HG02678 (cell line): ENCODE measurements around the gene EXOC2.

Source experiments
- ATAC-seq: cut with Tn5 transposase; IDR thresholded peaks from one replicate; pipeline ENCODE4 v1.9.1; 2021; ENCODE audit warnings: mild to moderate bottlenecking, moderate library complexity; ENCODE audit not compliant: unreplicated experiment

Gene EXOC2

DNA sequence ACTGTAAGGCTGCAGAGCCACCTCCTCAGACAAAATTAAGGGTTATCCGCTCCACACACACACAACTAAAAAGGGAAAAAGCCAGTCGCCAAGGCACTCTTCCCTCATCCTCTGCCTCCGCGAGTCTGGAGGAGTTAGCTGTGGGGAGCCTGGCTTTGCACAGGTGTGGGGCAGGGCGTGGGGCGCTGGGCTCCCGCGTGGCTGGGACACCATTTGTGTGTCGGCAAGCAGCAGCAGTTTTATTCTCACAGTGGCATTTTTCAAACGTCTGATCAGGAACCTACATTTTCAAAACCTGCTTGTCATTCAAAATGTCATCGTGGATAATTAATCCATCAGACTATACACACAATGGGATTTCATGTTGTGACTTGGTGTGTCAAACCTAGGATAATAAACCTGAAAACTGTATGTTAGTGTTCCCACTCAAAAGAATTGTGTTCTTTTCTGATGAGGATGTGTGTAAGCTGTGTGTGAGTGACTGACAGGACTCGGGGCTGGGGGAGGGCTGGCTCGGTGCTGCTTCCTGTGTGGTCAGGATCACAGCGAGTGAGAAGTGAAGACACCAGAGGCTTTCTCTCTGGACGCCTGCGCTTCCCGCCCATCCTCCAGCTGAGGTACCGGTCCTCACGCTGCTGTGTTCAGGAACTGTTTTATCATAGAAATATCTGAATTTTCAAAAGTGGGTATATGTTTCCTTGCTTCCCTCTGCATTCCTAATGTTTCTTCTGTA, 218.3 kb downstream of the EXOC2 start:
- peak; percentile 80 for ATAC-seq

DNA sequence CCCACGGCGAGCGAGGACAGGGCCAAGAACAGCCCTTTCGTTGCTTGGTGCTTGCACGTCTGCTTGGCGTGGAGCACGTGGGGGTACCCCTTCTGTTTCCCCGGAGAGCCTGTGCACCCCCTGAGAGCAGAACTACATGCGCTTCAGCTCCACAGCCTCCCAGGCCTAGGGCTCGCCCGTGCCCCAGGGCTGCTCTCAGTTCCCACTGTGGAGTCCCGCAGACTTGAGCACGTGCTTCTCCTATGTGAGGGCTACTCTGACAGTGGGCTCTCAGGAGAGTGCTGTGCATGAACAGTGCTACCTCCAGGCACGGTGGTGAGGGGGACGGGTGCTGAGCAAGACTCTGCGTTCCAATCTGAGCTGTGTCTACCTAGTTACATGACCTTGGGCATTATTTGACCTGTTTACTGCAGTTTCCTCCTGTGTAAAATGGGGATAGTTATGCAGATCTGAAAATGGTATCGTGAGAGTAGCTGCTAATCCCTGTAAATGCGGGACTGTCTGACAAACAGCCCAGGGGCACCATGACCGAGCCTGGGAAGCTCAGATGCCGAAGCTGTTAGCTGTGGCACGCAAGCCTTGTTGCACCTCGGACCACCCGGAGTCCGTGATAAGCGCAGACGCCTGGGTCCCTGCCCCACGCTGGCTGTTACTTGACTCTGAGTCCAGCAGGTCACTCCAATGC, 219.0 kb downstream of the EXOC2 start:
- no peak for ATAC-seq

DNA sequence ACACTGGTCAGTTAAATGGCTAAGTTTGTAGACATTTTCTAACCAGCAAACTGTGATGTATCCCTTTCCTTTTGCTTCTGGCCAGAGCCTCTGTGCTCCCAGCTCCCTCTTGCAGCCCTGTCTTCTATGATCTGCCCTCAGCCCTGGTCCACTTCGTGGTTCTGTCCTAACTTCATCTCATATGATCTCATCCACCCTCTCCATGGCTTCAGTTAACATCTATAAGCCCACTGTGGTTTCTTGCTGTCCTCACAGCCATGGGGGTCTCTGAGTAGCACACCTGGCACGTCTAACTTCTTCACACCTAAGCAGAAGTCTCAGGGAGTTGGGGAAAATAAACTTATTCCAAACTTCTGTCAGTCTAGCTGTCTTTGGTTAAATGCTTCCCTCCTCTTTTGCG, 219.6 kb downstream of the EXOC2 start:
- ATAC-seq: no peak

DNA sequence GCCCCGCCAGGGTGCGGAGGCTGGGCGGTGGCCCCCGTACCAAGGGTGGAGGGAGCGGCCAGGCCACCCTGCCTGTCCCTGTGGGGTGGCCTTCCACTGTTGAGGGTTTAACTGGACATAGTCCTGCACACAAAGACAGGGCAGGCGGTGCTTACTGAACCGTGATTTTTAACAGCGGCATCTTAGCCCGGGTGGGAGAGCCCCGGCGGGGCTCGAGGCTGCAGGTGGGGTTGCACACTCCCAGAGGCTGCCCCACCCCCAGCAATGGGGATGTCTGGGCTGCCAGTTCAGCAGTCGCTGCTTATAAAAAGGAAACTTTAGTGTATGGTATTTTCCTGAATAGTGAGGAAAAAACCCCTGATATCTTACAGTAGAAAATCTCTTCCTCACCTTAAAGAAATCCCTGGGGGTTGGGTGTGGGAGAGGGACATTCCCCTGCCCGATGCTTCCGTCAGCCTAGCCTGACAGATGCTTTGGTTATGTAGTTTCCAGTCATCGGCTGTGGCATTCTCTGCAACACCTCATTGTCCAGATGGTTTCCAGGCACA, 222.0 kb downstream of the EXOC2 start:
- ATAC-seq: peak; percentile 47

DNA sequence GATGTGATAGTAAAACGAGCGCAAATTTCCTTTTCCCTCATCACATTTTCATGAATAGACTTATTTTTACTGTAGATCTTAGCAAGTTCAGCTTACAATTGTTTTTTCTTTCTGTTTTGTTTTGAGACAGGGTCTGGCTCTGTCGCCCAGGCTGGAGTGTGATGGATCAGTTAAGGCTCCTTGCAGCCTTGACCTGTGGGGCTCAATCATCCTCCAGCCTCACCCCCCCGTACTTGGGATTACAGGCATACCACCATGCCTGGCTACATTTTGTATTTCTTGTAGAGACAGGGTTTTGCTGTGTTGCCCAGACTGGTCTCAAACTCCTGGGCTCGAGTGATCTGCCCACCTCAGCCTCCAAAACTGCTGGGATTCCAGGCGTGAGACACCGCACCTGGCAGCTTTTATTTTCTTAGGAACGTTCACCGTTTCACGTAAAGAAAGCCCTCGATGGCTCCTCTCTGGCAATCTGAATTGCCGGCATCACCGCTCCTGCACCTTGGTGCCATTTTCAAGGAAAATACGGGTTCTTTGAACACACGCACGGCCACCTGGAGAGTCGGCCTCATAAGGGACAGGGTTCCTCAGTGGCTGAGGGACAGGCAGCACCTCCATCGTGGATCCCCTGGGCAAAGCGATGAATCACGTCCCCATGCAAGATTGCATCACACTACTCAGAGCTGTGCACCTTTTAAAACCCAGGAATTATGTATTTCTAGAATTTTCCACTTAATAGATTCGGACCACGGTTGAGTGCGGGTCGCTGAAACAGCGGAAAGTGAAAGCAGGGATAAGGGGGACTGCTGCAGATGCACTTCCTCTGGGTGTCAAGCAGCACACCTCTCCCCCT, 222.7 kb downstream of the EXOC2 start:
- ATAC-seq: no peak

DNA sequence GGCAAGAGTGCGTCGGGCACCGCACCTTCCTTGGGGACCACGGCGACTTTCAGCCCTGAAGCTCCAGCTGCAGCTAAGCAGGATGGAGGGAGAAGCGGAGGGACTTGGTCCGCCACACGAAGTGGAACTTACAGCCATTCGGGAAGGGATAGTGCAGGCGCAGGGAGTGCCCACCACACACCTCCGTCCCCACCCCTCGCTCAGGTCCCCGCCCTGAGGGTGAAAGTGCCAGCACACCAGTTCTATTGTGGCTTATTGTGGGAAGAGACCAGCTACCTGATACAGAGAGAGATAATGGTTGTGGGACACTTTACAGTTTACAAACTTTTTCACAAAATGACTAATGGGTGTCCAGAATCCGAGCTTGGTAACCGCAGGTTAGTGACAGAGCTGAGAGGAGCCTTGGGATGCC, 225.3 kb downstream of the EXOC2 start:
- ATAC-seq: no peak

DNA sequence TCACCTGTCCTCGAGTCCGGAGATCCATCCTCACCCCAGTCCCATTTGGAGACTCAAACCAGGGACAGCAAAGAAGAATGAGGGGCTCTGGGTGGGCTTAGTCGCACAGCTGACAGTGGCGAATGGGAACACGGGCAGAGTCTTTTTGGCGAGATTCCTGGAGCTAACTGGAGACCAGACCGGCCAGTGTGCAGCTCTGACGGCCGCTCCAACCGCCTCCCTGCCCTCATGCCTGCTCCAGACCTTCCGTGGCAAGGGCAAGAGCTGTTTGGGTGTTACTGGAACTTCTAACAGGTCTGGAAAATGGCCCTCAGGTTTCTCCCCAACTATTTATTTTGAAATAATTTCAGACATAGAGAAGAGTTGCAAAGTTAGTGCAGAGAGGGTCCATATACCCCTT, 225.8 kb downstream of the EXOC2 start:
- no peak for ATAC-seq

DNA sequence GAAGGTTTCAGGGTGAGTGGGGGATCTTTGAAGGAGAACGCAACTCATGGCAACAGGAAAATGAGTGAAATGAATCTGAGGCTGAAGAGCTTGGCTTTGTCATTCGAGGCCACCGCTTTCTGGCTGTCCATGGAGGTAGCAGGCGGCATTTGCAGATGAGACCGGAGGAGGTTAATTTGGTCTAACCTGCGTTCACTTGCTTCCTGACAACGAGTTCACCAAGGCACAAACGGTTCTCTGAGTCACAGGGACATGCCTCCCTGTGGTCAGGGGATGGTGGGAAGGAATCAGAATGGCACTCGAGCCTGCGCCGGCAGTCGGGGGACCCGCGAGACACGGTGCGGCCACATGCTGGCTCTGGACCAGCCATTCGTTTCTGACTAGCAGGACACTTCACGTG, 226.4 kb downstream of the EXOC2 start:
- no peak for ATAC-seq

DNA sequence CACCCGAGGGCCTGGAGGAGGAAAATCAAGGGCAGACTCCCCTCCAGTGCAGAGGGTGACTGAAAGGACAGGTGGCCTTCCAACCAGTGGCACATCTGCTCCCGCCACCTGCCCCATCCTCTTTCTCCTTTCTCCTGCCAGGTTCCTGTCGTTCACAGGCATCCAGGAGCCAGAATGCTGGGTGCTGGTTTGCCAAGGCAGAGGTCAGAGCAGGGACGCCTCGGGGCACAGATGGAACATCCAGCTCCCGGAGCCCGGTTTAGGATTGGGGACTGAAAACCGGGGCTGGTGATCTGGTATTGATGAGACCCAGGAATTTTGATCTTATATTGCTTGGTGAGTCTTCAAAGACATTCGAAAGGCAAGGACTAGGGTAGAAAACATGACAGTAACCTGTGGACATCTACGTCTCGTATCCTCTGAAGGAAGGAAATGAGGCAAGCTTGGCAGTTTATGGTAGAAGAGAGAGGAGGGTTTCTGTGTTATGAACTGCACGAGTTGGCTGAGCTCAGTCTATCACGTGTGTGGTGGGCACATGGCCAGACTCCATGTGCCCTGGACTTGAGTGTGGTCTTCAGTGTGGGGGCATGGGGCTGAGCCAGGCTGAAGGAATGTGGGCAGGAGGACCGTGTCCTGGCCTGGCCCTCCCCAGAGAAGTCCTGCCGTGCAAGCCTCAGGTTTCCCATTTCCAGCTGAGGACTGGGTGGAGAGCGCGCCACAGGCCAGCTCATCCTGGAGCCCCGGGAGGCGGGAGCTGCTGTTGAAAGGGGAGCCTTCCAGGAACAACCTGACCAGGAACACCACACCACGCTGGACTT, 227.2 kb downstream of the EXOC2 start:
- no peak for ATAC-seq

DNA sequence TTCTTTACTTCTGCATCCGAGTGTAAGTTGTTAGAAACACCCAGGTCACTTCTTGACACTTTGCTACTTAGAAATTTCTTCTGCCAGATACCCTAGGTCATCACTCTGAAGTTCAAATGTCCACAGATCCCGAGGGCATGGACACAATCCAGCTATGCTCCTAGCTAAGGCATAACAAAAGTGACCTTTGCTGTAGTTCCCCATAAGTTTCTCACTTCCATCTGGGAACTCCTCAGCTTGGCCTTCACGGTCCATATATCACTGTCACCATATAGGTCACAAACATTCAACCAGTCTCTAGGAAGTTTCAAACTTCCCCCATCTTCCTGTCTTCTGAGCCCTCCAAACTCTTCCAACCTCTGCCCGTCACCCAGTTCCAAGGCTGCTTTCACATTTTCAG, 236.1 kb downstream of the EXOC2 start:
- ATAC-seq: no peak

DNA sequence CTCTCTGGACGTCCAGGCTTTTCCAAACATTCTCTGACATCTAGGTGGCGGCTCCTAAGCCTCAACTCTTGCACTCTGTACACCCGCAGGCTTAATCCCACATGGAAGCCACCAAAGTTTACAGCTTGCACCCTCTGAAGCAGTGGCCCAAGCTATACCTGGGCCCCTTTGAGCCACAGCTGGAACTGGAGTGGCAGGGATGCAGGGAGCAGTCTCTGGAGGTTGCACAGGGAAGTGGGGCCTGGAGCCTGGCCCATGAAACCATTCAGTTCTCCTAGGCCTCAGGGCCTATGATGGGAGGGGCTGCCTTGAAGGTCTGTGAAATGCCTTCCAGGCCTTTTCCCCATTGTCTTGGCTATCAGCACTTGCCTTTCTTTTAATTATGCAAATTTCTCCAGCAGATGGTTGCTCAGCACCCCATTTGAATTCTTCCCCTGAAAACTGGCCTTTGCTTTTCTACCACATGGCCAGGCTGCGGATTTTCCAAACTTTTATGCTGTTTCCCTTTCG, 236.5 kb downstream of the EXOC2 start:
- ATAC-seq: no peak

DNA sequence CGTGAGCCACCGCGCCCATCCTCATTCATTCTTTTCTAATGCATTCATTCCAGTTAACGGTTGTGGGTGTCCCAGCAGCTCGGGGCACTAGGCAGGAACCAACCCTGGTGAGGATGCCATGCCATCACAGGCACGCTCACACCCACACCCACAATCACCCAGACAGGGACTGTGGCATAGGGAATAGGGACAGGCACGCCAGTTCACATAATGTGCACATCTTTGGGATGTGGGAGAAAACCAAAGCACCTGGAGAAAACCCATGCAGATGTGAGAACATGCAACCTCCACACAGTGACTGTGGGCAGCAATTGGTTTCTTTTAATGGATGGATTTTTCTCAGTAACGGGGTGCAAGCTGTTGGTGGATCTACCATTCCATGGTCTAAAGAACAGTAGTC, 237.1 kb downstream of the EXOC2 start:
- no peak for ATAC-seq

DNA sequence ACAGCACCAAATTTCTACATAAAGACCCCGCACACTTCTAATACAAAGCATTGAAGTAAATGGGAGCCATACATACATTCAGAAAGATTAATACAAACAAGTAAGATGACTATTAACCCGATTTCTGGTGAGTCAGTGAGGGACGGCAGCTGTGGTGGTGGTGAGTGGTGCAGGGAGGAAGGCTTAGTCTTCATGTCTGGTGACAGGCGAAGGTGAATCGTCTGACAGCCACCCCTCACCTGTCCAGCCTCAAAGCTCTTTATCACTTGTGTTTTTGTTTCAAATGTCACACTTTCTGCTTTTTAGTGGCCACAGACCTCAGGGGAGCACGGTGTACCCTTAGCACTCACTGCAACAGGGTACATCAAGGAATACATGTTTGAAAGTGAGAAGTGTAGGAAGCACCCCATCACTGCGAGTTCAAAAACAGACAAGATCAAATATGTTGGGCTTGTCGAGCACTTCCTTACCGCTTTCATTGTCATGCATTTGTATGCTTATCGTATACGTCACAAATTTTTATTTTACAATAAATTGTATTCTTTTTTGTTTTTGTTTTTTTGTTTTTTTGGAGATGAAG, 237.8 kb downstream of the EXOC2 start:
- ATAC-seq: no peak

DNA sequence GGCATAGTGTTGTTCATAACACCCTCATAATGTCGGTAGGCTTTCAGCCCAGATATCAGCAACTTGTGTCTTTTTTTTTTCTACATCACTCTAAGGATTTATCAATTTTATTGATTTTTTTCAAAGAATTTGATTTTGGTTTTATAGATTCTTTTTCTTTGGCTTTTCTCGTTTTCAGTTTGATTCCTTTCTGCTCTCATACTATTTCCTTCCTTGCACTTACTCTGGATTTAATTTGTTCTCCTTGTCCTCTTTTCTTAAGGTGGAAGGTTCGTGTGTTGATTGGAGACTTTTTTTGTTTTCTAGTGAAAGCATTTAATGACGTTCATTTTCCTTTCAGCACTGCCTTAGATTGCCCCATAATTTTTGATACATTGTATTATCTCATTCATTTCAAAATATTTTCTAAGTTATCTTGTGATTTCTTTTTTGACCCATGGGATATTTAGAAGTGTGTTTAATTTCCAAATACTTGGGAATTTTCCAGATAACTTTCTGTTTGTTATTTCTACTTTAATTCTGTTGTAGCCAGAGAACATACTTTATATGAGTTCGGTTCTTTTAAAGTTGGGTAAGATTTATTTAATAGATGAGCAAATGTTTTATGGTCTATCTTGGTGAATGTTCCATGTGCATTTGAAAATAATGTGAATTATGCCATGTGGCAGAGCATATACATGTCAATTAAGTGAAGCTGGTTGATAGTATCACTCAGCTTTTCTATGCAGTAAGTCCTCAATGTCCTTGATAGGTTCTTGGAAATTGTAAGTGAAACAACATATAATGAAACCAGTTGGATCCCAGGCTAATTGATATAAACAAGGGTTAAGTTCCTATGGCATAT, 238.6 kb downstream of the EXOC2 start:
- no peak for ATAC-seq

DNA sequence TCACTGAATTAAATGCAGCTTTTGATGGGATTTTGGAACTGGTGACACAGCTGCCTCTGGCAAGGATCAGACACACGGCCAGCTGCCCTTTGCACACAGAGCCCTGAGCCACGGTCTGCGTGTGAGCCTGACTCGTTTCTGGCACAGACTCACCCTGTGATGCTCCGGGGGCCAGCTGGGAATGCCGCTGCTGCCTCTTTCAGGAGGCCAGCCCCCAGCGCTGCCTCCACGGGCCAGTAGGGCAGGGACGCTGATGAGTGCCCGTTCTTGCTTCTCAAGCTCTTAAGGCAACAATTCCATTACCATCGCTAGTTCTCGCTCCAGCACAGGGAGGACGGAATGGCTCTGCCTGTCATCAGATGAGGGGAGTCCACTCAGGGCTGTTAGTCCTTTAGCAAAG, 239.8 kb downstream of the EXOC2 start:
- no peak for ATAC-seq

DNA sequence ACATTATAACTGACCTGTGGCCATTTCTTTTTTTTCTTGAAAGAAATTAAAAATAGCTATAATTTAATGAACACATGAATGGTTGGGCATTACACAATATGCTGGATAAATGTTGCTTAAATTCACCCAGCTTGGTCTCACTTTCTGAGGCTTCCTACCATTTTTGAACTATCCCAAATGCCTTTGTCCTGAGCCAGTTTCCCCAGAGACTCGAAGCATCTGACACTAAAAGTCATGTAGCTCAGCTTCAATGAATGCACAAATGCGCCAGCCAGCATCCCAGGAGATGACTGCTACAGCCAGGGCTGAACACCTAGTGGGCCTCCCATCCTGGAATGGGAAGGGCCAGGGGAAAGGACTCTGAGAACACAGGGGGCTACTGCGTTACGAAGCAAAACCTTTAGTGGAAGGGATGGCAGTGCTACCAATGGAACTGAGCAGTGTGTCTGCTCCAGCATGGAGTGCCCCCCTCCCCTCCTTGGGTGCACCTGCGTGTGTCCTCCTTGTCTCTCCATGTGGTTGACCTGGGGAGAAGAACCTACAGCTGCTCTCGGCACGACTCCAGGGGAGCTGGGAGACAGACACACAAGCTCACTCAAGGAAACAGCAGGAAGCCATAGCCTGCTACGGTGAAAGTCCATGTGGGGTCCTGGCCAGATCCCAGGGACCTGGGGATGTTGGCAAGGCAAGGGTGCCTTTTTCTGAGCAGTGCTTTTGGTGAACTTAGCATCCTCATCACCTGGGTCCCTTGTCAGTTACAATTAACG, 240.5 kb downstream of the EXOC2 start:
- no peak for ATAC-seq

DNA sequence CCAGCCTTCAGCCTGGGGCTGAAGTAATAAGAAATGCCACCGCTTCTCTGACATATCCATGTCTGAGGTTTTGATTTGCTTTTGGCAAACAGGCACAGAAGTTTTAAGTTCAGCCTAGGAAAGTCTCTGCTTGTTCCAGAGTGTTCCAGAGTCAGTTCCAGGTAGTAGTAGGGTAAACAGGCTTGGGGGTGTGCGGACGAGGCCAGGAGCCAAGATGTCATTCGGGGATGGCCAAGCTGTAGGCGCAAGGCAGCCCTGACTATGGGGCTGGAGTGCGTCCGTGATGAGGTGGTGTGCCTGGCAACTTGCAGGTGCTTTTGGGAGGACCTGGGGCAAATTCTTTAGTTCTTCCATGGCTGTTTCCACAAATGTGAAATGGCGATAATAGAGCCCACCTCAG, 241.1 kb downstream of the EXOC2 start:
- ATAC-seq: no peak

DNA sequence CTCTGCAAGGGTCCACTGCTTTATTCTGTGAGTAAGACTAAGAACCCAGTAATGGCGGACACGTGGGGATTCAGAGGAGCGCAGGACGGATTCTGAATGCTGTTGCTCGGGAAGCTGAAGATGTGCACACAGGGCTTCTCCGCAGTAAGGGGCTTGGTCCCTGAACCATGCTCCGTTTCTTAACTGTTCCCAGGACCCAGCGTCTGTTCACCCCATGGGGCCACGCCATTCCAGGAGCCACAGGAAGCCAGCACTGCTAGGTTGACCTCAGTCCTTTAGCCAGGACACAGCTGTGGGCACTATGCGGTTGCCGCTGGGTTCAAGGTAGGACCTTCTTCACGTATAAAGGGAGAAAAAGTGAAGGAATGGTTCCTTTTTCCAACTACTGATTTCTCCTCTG, 241.6 kb downstream of the EXOC2 start:
- no peak for ATAC-seq
